HG03439 (cell line): ENCODE results near the gene SPDYE17.
"Not testable (repeated sequence)": the region's sequence is repeated elsewhere in the genome, so short reads cannot be mapped to it uniquely, and the experiment has no call there.

Experiments used
- ATAC-seq: cut with Tn5 transposase; IDR thresholded peaks from one replicate; pipeline ENCODE4 v1.9.1; 2021; ENCODE audit warnings: mild to moderate bottlenecking, moderate library complexity; ENCODE audit not compliant: unreplicated experiment

SPDYE17 gene

GRCh38 chr7:76998764-76999450 lies 33.3 kb downstream of the SPDYE17 start:
- not testable (repeated sequence) for ATAC-seq

- no peak for ATAC-seq
Observed at GRCh38 chr7:76998285-76998589, 33.9 kb downstream of the SPDYE17 start.

- no peak for ATAC-seq
Observed at GRCh38 chr7:76997381-76998284, 34.5 kb downstream of the SPDYE17 start.

GRCh38 chr7:76996932-76997331 lies 35.2 kb downstream of the SPDYE17 start:
- ATAC-seq = not testable (repeated sequence)

GRCh38 chr7:76994286-76994685 lies 37.9 kb downstream of the SPDYE17 start:
- ATAC-seq = not testable (repeated sequence)

GRCh38 chr7:76993831-76994230 lies 38.3 kb downstream of the SPDYE17 start:
- not testable (repeated sequence) for ATAC-seq

GRCh38 chr7:76992871-76993270 lies 39.3 kb downstream of the SPDYE17 start:
- ATAC-seq = not testable (repeated sequence)

- not testable (repeated sequence) for ATAC-seq
Observed at GRCh38 chr7:76992204-76992603, 40.0 kb downstream of the SPDYE17 start.

- ATAC-seq = not testable (repeated sequence)
Observed at GRCh38 chr7:76990202-76990601, 42.0 kb downstream of the SPDYE17 start.

GRCh38 chr7:76985924-76986717 lies 46.0 kb downstream of the SPDYE17 start:
- ATAC-seq = not testable (repeated sequence)

- peak; percentile 79 for ATAC-seq
Observed at GRCh38 chr7:76984784-76985136, 47.4 kb downstream of the SPDYE17 start.

- peak; percentile 22 for ATAC-seq
Observed at GRCh38 chr7:76983937-76984783, 48.0 kb downstream of the SPDYE17 start.

GRCh38 chr7:76983333-76983732 lies 48.8 kb downstream of the SPDYE17 start:
- ATAC-seq = not testable (repeated sequence)

- not testable (repeated sequence) for ATAC-seq
Observed at GRCh38 chr7:76982501-76982900, 49.7 kb downstream of the SPDYE17 start.

GRCh38 chr7:76981187-76981970 lies 50.8 kb downstream of the SPDYE17 start:
- ATAC-seq = not testable (repeated sequence)

GRCh38 chr7:76980576-76980975 lies 51.6 kb downstream of the SPDYE17 start:
- ATAC-seq = not testable (repeated sequence)

GRCh38 chr7:76977761-76978367 lies 54.3 kb downstream of the SPDYE17 start:
- ATAC-seq = not testable (repeated sequence)

- not testable (repeated sequence) for ATAC-seq
Observed at GRCh38 chr7:76974793-76975579, 57.2 kb downstream of the SPDYE17 start.
